Activated CD4-positive, CD25-positive, alpha-beta regulatory T cell (primary cell): ENCODE results near the gene SUGP2.
A peak's percentile ranks its signal among the peaks of the same experiment; 100 is the strongest.

Source experiments
- DNase-seq, 4 experiments: peaks; one replicate each; lab custom pipeline; 2025; lab: John Stamatoyannopoulos, UW

The SUGP2 gene

GRCh38 chr19:19059837-19060611, 26.7 kb upstream of the SUGP2 start:
- no peak for DNase-seq

- no peak for DNase-seq
Observed at GRCh38 chr19:19059018-19059836, 25.9 kb upstream of the SUGP2 start.

GRCh38 chr19:19057720-19058119, 24.4 kb upstream of the SUGP2 start:
- DNase-seq = no peak

- DNase-seq = no peak
Observed at GRCh38 chr19:19057317-19057716, 24.0 kb upstream of the SUGP2 start.

- DNase-seq = no peak
Observed at GRCh38 chr19:19056636-19057275, 23.4 kb upstream of the SUGP2 start.

- no peak for DNase-seq
Observed at GRCh38 chr19:19055701-19056100, 22.4 kb upstream of the SUGP2 start.

- no peak for DNase-seq
Observed at GRCh38 chr19:19054939-19055440, 21.7 kb upstream of the SUGP2 start.

GRCh38 chr19:19054315-19054938, 21.1 kb upstream of the SUGP2 start:
- DNase-seq = no peak

- DNase-seq = peak; percentile 17 to 52 (median 32)
Observed at GRCh38 chr19:19053508-19054314, 20.4 kb upstream of the SUGP2 start.

- DNase-seq = no peak
Observed at GRCh38 chr19:19052921-19053320, 19.6 kb upstream of the SUGP2 start.

- DNase-seq = no peak
Observed at GRCh38 chr19:19051478-19052213, 18.3 kb upstream of the SUGP2 start.

- no peak for DNase-seq
Observed at GRCh38 chr19:19050731-19051130, 17.4 kb upstream of the SUGP2 start.

GRCh38 chr19:19050104-19050503, 16.8 kb upstream of the SUGP2 start:
- DNase-seq = no peak

- no peak for DNase-seq
Observed at GRCh38 chr19:19049406-19049805, 16.1 kb upstream of the SUGP2 start.

GRCh38 chr19:19043881-19044280, 10.6 kb upstream of the SUGP2 start:
- no peak for DNase-seq

GRCh38 chr19:19043481-19043880, 10.2 kb upstream of the SUGP2 start:
- no peak for DNase-seq

- no peak for DNase-seq
Observed at GRCh38 chr19:19042732-19043280, 9.5 kb upstream of the SUGP2 start.

- DNase-seq = no peak
Observed at GRCh38 chr19:19040417-19040816, 7.1 kb upstream of the SUGP2 start.

- DNase-seq = no peak
Observed at GRCh38 chr19:19039901-19040300, 6.6 kb upstream of the SUGP2 start.

GRCh38 chr19:19034204-19034624, 897 bp upstream of the SUGP2 start:
- DNase-seq = peak; percentile 16 to 38 (median 30)

GRCh38 chr19:19033176-19033425, 216 bp downstream of the SUGP2 start:
- DNase-seq = no peak
